ENCODE results near the gene TNFAIP8. TPM values are rescaled to one million over a fixed set of nuclear protein-coding genes. Genes with fewer than 3 reads are reported as not detected.

TNFAIP8 gene
- total RNA-seq, 2 donors from 2014 or later: 5.6 to 8.9 TPM

DNA sequence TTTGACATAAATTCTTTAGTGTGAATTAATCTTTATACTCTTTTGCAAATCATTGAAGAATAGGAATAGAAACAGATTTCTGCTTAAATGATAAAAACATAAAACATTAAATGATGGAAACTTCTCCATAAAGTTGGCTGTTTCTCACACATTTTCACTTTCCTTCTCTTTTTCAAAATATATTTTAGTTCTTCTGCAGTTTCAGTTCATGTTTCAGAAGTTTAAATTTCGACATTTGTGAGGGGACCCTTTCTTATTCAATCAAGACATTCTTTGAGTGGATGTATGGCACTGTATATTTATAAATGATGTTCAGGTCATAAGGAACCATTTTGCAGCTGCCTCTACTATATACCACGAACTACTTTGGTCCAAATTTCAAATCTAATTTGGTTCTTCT, 34.6 kb downstream of the TNFAIP8 start:
- TF ChIP-seq, protein P1, sequence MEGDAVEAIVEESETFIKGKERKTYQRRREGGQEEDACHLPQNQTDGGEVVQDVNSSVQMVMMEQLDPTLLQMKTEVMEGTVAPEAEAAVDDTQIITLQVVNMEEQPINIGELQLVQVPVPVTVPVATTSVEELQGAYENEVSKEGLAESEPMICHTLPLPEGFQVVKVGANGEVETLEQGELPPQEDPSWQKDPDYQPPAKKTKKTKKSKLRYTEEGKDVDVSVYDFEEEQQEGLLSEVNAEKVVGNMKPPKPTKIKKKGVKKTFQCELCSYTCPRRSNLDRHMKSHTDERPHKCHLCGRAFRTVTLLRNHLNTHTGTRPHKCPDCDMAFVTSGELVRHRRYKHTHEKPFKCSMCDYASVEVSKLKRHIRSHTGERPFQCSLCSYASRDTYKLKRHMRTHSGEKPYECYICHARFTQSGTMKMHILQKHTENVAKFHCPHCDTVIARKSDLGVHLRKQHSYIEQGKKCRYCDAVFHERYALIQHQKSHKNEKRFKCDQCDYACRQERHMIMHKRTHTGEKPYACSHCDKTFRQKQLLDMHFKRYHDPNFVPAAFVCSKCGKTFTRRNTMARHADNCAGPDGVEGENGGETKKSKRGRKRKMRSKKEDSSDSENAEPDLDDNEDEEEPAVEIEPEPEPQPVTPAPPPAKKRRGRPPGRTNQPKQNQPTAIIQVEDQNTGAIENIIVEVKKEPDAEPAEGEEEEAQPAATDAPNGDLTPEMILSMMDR (IDR thresholded peaks at IDR 0.05): no peak
- Histone ChIP-seq H3K27ac (no peak overlapping the region), H3K4me1 (peaks cover 0 to 18% of the 10 kb centered on the region in 2 donors)

DNA sequence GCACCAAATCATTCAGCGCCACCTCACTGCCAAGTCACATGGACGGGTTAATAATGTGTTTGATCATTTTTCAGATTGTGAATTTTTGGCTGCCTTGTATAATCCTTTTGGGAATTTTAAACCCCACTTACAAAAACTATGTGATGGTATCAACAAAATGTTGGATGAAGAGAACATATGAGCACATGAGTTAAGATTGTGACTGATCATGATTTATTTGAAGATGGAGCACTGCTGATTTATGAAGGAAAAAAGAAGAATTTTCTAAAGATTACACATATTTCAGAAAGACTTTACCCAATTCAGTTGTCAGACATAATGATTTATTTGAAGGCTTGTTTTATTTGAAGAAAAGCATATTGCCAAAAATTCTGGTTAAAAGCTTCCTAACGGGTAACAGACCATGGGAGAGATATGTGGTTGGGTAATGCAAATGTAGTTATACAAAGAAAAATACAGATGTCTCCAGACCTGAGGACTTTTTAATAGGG, 37.4 kb downstream of the TNFAIP8 start:
- no peaks in the 10 kb centered on the region for H3K4me1 ChIP-seq

More for the DNA sequence above, 34.6 kb downstream of the TNFAIP8 start:
- no peak for DNase-seq (ENCODE audit: low spot score)
- Histone ChIP-seq H3K4me3 (no peak overlapping the region), H3K36me3 (no peaks in the 10 kb centered on the region), H3K27me3 (no peaks in the 10 kb centered on the region), H3K9me3 (no peaks in the 10 kb centered on the region)

DNA sequence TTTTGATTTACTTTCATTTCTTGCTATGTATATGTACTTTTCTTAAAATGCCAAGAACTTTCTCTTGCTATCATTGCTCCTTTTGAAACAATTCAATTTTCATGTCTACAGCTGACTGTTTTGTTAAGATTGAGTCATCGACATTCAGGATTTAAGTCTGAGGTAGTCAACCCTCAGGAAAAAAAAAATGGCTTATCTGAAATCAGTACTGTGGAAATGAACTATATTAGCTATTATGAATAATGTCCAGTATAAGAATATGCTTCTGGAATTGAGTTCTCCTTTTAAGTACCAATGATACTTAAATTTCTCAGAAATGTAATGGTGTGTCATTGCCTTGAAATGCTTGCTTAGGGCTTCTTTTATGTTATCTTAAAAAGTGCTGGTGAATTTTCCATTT, 37.9 kb downstream of the TNFAIP8 start:
- no peaks in the 10 kb centered on the region for H3K9me3 ChIP-seq
- H3K27ac ChIP-seq: no peak overlapping the region
- no peak overlapping the region for H3K4me3 ChIP-seq
- H3K36me3 ChIP-seq: no peaks in the 10 kb centered on the region
- no peaks in the 10 kb centered on the region for H3K27me3 ChIP-seq
- TF ChIP-seq, protein P1 (IDR thresholded peaks at IDR 0.05): no peak
- H3K4me1 ChIP-seq: no peaks in the 10 kb centered on the region
- DNase-seq (ENCODE audit: low spot score): no peak

More for the DNA sequence above, 37.4 kb downstream of the TNFAIP8 start:
- Histone ChIP-seq H3K9me3 (no peaks in the 10 kb centered on the region), H3K4me3 (no peak overlapping the region), H3K27ac (no peak overlapping the region), H3K27me3 (no peaks in the 10 kb centered on the region), H3K36me3 (no peaks in the 10 kb centered on the region)
- no peak for DNase-seq (ENCODE audit: low spot score)
- TF ChIP-seq, protein P1 (IDR thresholded peaks at IDR 0.05): no peak

DNA sequence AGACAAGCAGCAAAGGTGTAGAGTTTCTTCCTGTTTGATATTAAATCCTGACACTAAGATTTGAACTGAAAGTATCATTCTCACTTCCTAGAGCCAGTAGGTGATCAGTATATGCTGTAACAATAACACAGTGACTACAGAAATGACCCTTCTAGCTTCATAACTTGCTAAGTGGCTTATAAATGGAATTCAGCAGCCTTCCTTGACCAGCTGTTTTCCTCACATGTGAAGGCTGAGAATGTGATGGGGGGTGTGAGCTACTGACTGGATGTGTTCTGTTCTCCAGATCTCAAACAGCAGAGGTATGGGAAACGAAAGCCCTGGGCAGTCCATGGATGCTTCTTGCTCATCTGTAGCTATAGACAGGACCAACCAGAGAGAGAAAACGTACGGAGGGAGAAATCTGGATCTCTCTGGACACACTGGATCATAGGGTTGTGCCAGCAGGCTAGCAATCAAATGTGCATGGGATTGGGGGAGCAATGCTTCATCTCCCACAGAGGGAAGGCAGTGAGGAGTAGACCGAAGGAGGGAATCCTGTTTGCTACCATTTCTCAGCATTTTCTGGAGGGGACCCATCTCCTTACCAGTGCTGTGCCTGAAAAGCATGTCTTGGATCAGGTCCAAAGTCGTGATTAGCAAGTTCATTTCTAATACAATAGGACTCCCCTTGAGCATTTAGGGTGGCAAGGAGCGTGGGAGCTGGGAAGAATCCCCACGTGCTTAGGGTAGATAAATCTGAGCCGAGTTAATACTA, 39.4 kb downstream of the TNFAIP8 start:
- H3K4me3 ChIP-seq: no peak overlapping the region
- DNase-seq (ENCODE audit: low spot score): no peak
- no peaks in the 10 kb centered on the region for H3K9me3 ChIP-seq
- H3K36me3 ChIP-seq: no peaks in the 10 kb centered on the region
- H3K27me3 ChIP-seq: no peaks in the 10 kb centered on the region
- no peaks in the 10 kb centered on the region for H3K4me1 ChIP-seq
- TF ChIP-seq, protein P1 (IDR thresholded peaks at IDR 0.05): no peak
- H3K27ac ChIP-seq: no peak overlapping the region

DNA sequence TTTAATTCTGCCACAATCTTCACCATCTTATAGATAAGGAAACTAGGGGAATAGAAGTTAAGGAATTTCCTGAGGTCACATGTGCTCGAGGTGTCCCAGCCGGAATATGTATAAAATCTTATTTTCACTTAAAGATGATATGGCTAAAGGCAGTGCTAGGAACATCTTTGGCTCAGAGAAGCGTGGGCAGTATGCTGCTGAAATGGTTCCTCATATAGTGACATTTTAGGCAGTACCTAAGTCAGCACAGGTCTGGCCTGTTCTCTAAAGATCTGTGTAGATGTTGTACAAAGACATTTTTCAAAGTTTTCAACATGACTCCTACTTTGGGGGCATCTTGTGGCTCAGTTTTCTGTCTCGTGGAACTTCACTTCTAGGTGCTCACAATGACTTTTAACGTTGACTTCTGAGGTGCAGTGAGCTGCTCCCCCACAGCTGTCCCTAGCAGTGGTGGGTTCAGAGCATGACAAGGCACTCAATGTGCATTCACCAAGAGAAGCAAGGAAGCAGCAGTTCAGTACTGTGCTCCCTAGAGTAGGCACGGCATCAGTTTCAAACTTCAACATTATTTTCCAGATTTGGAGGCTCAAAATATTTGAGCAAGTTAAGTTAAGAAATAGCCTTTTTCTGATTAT, 40.3 kb downstream of the TNFAIP8 start:
- no peak overlapping the region for H3K4me3 ChIP-seq
- H3K4me1 ChIP-seq: no peaks in the 10 kb centered on the region
- no peaks in the 10 kb centered on the region for H3K27me3 ChIP-seq

More for the DNA sequence above, 40.3 kb downstream of the TNFAIP8 start:
- Histone ChIP-seq H3K27ac (no peak overlapping the region), H3K36me3 (no peaks in the 10 kb centered on the region), H3K9me3 (no peaks in the 10 kb centered on the region)
- DNase-seq (ENCODE audit: low spot score): no peak
- TF ChIP-seq, protein P1 (IDR thresholded peaks at IDR 0.05): no peak
